ENCODE results near the gene LCA5L. TPM values are rescaled to one million over a fixed set of nuclear protein-coding genes. Genes with fewer than 3 reads are reported as not detected.
"Not testable (repeated sequence)": the region's sequence is repeated elsewhere in the genome, so short reads cannot be mapped to it uniquely, and the experiment has no call there.

LCA5L gene
- total RNA-seq, 1 donor from 2014 or later, result 0.53 TPM

DNA sequence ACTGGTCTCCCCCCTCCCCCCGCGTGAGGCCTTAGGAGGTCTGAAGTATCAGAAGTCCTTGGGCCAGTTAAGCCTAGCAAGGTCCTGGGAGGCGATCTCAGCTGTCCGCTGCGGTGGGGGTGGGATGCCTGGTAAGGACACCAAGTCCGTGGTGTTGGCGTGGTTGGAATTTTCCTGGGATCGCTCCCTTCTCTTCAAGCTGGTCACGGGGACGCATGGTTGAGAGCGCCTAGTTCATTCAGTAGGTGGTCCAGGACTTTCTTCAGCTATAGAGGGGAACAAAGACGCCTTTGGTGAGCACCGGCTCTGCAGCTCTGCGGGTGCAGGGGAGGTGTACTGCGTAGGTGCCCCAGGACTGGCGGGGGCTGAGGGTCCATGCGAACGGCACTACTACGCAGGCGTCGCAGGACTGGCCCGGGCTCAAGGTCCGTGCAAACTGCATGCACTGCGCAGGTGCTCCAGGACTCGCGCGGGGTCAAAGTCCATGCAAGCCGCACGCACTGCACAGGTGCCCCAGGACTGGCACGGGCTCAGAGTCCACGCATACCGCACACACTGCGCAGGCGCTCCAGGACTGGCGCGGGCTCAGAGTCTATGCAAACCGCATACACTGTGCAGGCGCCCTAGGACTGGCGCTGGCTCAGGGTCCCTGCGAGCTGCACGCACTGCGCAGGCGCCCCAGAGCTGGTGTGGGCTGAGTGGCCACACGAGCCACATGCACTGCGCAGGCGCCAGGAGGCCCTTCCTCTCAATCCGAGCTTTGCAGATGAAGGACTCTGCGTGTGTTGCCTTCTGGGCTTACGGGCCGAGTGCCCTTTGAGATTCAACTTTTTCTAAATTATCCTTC, 60.1 kb downstream of the LCA5L start:
- peaks cover 1% of the 10 kb centered on the region for H3K36me3 ChIP-seq (ENCODE audit: control insufficient read depth, insufficient read depth, low read length)
- FAIRE-seq (no peak), DNase-seq (ENCODE audit: low read depth) (peak; percentile 51)
- no peaks in the 10 kb centered on the region for H3K27me3 ChIP-seq (ENCODE audit: control insufficient read depth, insufficient read depth, low read length)
- TF ChIP-seq, protein P1, sequence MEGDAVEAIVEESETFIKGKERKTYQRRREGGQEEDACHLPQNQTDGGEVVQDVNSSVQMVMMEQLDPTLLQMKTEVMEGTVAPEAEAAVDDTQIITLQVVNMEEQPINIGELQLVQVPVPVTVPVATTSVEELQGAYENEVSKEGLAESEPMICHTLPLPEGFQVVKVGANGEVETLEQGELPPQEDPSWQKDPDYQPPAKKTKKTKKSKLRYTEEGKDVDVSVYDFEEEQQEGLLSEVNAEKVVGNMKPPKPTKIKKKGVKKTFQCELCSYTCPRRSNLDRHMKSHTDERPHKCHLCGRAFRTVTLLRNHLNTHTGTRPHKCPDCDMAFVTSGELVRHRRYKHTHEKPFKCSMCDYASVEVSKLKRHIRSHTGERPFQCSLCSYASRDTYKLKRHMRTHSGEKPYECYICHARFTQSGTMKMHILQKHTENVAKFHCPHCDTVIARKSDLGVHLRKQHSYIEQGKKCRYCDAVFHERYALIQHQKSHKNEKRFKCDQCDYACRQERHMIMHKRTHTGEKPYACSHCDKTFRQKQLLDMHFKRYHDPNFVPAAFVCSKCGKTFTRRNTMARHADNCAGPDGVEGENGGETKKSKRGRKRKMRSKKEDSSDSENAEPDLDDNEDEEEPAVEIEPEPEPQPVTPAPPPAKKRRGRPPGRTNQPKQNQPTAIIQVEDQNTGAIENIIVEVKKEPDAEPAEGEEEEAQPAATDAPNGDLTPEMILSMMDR (IDR thresholded peaks at IDR 0.05; ENCODE audit: insufficient read depth, low read length, severe bottlenecking), result no peak
- peak overlapping the region; percentile 37 for H3K4me3 ChIP-seq (ENCODE audit: low read depth, low read length)

DNA sequence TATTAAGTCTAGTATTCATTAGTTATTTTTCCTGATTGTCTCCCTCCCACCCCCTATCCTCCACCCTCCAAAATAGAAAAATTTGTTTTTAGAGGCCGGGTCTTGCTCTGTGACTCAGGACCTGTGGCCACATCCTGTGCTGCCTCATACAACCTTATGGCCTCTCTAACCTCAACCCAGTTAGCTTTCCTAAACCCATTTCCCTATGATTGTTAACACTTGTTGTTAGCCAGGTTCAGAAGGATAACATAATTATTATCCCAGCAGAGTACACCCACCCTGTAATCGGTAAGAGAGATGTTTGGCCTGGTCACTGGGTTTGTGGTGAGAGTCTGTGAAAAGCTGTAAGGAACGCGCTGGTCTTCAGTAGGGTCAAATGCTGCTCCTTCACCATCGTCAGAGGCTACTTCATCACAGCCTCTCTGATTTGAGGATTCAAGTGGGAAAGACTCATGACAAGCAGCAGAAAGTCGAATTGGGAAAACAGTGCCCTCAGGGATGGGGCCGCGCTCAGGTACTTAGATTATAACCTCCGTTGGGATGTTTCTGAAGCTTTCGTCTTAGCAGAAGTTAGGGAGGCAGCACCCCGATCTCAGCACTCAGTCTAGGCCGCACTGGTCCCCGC, 60.8 kb downstream of the LCA5L start:
- no peak for FAIRE-seq
- Histone ChIP-seq H3K4me3 (ENCODE audit: low read depth, low read length) (no peak overlapping the region), H3K27me3 (ENCODE audit: control insufficient read depth, insufficient read depth, low read length) (no peaks in the 10 kb centered on the region), H3K36me3 (ENCODE audit: control insufficient read depth, insufficient read depth, low read length) (no peaks in the 10 kb centered on the region)
- TF ChIP-seq, protein P1 (IDR thresholded peaks at IDR 0.05; ENCODE audit: insufficient read depth, low read length, severe bottlenecking), result no peak
- no peak for DNase-seq (ENCODE audit: low read depth)

DNA sequence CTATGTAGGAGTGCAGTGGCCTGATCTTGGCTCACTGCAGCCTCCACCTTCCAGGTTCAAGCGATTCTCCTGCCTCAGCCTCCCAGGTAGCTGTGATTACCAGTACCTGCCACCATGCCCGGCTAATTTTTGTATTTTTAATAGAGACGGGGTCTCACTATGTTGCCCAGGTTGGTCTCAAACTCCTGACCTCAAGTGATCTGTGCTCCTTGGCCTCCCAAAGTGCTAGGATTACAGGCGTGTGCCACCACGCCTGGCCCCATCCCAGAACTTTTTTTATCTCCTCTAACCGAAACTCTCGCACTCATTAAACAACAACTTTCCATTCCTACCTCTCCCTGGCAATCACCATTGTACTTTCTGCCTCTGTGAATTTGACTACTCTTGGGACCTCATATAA, 63.5 kb downstream of the LCA5L start:
- not testable (repeated sequence) for H3K27me3 ChIP-seq (ENCODE audit: control insufficient read depth, insufficient read depth, low read length); H3K4me3 ChIP-seq (ENCODE audit: low read depth, low read length); DNase-seq (ENCODE audit: low read depth); H3K36me3 ChIP-seq (ENCODE audit: control insufficient read depth, insufficient read depth, low read length); FAIRE-seq

DNA sequence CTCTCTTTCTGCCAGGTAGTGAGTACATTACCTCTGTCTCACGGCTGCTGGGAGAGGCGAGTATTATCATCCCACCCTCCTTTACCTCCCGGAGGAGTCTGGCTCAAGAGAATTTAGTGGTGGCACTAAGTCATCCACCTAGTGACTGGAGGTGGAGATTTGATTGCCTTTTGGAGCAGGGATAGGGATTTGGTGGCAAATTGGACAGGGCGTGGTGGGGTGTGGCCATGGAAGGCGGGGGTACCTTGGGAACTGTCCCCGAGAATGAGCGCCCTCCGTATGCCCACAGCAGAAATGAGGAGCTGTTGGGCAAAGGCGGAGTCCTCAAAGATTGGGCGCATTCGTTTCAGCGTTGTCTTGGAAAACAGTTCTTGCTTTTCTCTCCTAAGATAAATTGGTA, 64.6 kb downstream of the LCA5L start:
- TF ChIP-seq, protein P1 (IDR thresholded peaks at IDR 0.05; ENCODE audit: insufficient read depth, low read length, severe bottlenecking), result no peak
- DNase-seq (ENCODE audit: low read depth) (no peak), FAIRE-seq (no peak)
- H3K4me3 ChIP-seq (ENCODE audit: low read depth, low read length), result peak overlapping the region; percentile 80
- no peaks in the 10 kb centered on the region for H3K27me3 ChIP-seq (ENCODE audit: control insufficient read depth, insufficient read depth, low read length)
- no peaks in the 10 kb centered on the region for H3K36me3 ChIP-seq (ENCODE audit: control insufficient read depth, insufficient read depth, low read length)

DNA sequence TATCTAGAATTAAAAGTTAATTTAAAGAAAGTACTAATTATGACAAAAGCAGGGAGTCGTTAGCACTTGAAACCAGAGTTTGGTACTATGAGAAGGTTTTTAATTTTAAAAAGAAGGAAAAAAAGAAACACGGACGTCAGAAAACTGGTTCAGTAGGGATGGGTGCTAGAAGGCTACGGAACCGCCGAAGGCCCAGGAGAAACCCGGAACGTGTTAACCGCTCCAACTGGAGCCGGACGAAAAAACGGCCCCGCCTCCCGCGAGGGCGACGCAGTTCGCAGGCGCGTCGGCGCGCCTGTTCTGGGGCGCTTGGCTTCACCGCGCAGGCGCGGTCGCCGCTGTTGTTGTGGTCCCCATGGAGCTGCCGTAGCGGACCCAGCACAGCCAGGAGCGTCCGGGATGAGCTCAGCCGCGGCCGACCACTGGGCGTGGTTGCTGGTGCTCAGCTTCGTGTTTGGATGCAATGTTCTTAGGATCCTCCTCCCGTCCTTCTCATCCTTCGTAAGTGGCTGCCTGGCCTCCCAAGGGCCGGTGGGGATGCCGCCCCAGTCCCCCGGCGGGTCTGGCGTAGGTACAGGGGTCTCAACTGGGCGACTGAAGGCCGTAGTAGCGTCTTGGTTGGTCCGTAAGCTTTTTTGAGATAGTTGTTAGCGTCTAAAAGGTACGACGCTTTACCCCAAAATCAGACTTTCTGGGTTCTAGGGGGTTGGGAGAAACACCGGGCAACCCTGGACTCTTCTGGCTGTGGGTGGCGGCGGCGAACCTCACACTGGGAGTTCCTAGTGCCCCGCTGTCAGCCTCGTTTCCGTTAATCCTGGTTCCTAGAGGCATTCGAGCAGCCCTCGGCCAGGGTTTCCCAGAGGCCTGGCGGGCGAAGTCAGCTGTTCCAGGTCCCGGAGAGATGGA, 65.3 kb downstream of the LCA5L start:
- H3K27me3 ChIP-seq (ENCODE audit: control insufficient read depth, insufficient read depth, low read length), result no peaks in the 10 kb centered on the region
- H3K4me3 ChIP-seq (ENCODE audit: low read depth, low read length), result peak overlapping the region; percentile 80
- H3K36me3 ChIP-seq (ENCODE audit: control insufficient read depth, insufficient read depth, low read length), result no peaks in the 10 kb centered on the region
- DNase-seq (ENCODE audit: low read depth) (peak; percentile 86), FAIRE-seq (no peak)
- TF ChIP-seq, protein P1 (IDR thresholded peaks at IDR 0.05; ENCODE audit: insufficient read depth, low read length, severe bottlenecking), result no peak

Measured in bronchial epithelial cell (primary cell).